GM20000 (cell line): ENCODE results near the gene TACC2.
A peak's percentile ranks its signal among the peaks of the same experiment; 100 is the strongest.

ENCODE experiments used
- DNase-seq: peaks from one replicate; pipeline ENCODE4 v3.0.0; 2012; ENCODE audit warnings: low spot score
- CTCF ChIP-seq: IDR thresholded peaks from 2 replicates; pipeline ENCODE4 v1.5.1; 2012; ENCODE audit warnings: mild to moderate bottlenecking, control low read depth; ENCODE audit errors: extremely low read depth, missing control alignments

TACC2 gene

GRCh38 chr10:122264436-122264835 is 275.5 kb downstream of the TACC2 start:
- TF ChIP-seq CTCF, result no peak
- DNase-seq, result no peak

- TF ChIP-seq CTCF, result no peak
- DNase-seq, result no peak
These were observed 276.0 kb downstream of the TACC2 start for GRCh38 chr10:122264931-122265330.

GRCh38 chr10:122265896-122266295 is 276.9 kb downstream of the TACC2 start:
- no peak for TF ChIP-seq CTCF
- DNase-seq, result no peak

- TF ChIP-seq CTCF, result peak; percentile 87
- DNase-seq, result peak; percentile 77
These were observed 279.1 kb downstream of the TACC2 start for GRCh38 chr10:122267849-122268737.

- DNase-seq, result no peak
- TF ChIP-seq CTCF, result no peak
These were observed 280.2 kb downstream of the TACC2 start for GRCh38 chr10:122269059-122269687.

GRCh38 chr10:122271076-122271475 is 282.1 kb downstream of the TACC2 start, which contains the start of gene BTBD16:
Gene BTBD16, plus strand, starts transcription at chr10:122271296. Its CDS starts 3,786 bp downstream, at chr10:122275082.
- TF ChIP-seq CTCF, result no peak
- no peak for DNase-seq

- TF ChIP-seq CTCF, result no peak
These were observed 285.1 kb downstream of the TACC2 start for GRCh38 chr10:122273966-122274545.

More at GRCh38 chr10:122273966-122274545, 285.1 kb downstream of the TACC2 start:
- DNase-seq, result no peak
